Upper lobe of left lung (tissue), 4 donors: ENCODE measurements around the gene HACD2.

Experiments used
- CTCF ChIP-seq, 6 experiments: fragments of 450-650 bp in 4 of 6; fragments of 200-600 bp in 2 of 6; sonication (generic) in 2 of 6; IDR thresholded peaks; one replicate each; pipeline ENCODE4 v1.5.1; 2016 to 2019; ENCODE audit warnings: antibody characterized with exemption in 6 of 6
- POLR2A ChIP-seq, 4 donors: fragments of 450-650 bp; IDR thresholded peaks; one replicate each; pipeline ENCODE4 v1.5.1; 2016 to 2017; ENCODE audit warnings: antibody characterized with exemption in 4 of 4, mild to moderate bottlenecking in 2 of 4

GRCh38 chr3:123593381-123593780 lies 8.5 kb upstream of the HACD2 start:
- no peak for TF ChIP-seq CTCF (IDR thresholded peaks at IDR 0.05)
- no peak for TF ChIP-seq POLR2A (IDR thresholded peaks at IDR 0.05)
